Activated T-cell treated with anti-CD3 and anti-CD28 coated beads, Interleukin-2, amount 50 U/mL, for 1 hour (primary cell): ENCODE data around the gene E2F3.
A peak's percentile ranks its signal among the peaks of the same experiment; 100 is the strongest.

Experiments used
- DNase-seq: peaks from one replicate; pipeline ENCODE4 v3.0.0-alpha.2; 2020

E2F3 gene

DNA sequence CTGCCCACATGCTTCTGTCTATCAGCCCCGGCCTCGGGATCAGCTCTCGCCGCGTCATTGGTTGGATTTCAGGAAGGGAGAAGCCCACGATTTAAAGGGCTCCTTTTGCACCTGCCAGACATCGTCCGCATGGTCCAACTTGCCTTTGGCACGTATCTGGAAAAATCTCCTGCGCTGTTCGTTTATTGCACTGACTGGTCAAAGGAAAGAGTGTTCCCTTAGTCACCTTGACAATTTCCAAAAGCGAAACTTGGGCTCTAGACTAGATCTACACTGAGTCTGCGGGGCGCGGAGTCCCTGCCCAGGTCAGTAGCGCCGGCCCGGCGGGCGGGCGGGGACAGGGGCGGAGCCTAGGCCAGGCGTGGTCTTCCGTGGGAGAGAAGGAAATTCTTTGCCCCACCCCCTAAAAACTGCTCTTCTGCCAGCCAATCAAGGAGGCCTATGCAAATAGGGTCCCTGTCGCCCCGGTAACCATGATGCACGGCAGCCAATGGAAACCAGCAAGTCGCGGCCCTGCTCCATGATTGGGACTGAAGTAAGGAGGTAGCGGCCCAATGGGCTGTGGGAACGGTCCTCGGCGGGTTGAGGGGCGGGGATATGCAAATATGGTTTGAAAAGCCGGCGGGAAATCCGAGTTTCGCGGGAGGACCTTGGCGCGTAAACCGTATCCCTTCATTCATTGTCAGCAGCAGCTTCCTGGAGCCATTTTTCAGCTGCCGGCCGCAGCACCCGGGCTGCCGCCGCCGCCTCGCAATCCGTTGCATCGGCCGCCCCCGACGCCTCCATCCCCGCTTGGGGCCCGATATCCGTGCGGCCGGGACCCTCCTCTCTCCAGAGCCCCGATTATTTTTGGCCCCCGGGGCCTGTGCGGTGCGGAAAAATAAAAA, at the start of gene E2F3:
E2F3 (plus strand) TSS at position 675 of the 887 bp plus-strand sequence. CDS start 354 bp downstream, outside the sequence.
- DNase-seq = peak; percentile 96

DNA sequence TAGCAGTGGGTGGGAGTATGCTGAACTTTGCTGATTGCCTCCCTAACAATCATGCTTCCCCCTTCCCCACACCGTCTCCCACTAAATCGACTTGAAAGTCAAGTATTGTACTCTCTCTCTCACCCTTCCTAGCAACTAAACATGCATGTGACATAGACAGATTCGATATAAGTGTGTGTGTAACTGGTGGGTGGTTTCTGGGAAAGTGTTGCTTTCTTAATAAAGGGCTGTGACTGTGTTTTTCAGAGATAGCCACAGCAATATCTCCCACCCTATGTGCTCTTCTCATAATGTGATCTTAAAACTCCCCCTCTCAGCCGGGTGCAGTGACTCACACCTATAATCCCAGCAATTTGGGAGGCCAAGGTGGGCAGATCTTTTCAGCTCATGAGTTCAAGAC, 49.3 kb upstream of the E2F3 start:
- DNase-seq = no peak

DNA sequence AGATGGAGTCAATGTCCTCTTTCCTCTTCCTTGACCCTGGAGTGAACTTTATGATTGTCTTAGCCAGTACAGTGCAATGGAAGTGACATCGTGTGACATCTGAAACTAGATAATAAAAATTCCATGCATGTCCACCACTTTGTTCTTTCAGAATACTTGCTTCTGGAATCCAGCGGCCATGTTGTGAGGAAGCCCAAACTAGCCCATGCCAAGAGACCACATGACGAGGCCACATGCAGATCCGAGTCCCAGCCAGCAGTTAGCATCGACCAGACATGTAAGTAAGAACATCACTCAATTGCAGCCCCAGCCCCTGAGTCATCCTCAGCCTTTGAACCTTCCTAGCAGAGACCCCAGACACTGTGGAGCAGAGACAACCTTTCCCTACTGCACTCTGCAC, 48.5 kb upstream of the E2F3 start:
- DNase-seq = no peak

DNA sequence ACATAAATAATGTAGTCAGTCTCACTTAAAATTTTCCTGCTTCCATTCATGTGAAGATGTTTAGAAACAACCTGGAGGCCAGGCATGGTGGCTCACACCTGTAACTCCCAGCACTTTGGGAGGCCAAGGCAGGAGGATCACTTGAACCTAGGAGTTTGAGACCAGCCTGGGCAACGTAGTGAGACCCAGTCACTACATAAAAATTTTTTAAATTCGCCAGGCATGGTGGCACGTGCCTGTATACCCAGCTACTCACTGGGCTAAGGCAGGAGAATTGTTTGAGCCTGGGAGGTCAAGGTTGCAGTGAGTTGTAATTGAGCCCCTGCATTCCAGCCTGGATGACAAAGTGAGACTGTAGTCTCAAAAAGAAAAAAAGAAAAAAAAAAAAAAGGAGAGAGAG, 47.3 kb upstream of the E2F3 start:
- no peak for DNase-seq

DNA sequence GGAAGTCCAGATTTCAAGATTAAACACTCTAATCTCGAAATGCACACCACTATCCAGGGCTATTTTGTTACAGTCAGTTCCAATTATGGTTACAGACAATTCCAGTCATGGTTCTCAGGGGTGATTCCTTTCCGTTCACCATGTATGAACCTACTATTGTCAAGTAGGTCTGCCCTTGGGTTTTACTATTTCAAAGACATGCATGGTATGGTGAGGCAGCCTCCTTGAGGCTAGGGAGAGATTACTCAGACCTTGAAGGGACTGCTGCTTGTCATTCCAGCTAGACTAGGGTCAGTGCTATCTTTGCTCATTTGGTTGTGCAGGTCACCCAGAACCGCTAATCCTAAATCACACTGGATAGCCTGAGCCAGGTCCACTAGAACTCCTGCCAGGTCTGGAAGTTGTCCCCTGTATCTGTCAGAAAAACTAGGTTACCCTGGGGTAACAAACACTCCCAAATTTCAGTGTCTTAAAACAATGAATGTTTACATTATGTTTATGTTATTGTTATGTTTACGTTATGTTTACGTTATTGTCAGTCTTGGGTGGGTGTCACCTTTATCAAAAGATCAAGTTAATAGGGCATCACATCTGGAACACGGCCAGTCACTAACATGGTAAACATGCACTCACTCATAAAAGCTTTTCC, 41.1 kb upstream of the E2F3 start:
- DNase-seq = no peak

DNA sequence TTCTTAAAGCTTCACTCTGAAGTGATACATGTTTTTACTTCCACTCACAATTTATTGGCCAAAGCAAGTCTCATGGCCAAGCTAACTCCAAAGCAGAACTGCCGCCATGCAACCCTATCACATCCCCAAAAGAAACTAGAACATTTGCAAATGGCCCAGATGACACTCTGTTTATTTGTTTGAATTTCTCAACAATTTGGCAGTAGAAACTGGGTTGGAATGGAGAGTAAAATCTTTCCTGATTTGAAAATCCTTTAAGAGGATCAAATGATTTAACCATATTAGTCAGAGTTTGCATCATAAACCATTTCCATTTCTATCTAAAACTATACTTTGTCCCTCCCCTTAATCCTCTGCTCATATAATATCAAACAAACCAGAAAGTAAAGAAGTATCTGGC, 39.1 kb upstream of the E2F3 start:
- no peak for DNase-seq

DNA sequence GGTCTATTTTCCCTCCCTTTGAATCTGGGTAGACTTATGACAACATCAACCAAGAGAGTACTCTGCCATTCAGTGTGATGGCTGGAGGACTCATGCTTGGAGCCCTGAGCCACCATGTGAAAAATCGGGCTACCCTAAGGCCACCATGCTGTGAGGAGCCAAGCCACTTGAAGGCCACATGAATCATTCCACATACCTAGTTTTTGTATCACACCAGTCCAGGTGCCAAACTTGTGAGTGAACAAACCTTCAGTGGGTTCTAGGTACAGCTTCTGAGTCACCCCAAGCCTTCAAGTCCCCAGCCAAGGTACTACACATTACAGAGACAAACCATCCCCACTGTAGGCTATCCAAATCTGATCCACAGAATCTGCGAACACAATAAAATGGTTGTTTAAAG, 37.4 kb upstream of the E2F3 start:
- DNase-seq = no peak

DNA sequence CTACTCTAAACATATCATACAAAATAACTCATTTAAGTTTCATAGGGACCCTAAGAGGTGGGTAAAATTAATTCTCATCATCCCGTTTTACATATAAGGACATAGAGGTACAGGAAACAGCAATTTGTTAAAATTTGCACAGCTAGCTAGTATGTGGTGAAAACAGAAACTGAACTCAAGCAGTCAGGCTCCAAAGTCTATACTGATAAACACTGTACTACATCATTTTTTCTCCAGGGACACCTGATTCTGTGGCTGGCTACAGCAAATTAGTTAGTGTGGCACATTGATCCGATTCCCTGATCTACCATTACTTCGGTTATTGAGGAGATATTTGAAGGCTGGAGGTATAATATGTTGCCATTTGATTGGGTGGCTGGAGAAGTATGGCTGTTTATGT, 36.2 kb upstream of the E2F3 start:
- no peak for DNase-seq

DNA sequence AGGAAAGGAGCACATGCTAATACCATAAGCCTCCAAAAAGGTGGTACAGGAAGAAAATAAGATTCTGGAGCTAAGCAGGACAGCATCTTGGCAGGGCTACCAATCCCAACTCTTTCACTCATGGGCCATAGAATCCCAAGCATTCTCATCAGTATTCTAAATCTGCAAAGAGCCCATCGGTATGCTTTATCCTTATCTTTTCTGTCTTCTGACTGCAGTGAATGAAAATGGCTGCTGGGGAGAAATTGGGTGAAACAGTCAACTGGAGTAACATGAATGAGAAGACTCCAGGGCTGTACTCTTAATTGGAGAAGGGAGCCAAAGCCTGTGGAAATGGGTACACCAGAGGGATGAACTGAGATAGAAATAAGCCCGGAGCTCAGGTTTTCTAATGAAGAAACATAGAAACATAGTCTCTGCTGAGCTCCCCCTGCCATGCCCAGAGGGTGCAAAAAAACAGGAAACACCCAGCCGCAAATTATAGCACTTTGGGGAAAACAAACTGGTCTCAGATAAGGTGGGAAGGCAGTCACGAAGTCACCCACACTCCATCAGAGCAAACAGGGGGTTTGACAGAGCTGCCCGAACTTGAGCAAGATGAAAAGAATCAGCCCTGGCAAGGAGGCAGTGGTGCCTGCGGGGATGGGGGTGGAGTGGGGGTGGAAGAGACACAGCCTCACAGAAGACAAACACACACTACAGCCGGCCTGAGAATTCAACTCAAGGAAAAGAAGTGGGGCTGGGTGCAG, 35.4 kb upstream of the E2F3 start:
- peak; percentile 44 for DNase-seq

DNA sequence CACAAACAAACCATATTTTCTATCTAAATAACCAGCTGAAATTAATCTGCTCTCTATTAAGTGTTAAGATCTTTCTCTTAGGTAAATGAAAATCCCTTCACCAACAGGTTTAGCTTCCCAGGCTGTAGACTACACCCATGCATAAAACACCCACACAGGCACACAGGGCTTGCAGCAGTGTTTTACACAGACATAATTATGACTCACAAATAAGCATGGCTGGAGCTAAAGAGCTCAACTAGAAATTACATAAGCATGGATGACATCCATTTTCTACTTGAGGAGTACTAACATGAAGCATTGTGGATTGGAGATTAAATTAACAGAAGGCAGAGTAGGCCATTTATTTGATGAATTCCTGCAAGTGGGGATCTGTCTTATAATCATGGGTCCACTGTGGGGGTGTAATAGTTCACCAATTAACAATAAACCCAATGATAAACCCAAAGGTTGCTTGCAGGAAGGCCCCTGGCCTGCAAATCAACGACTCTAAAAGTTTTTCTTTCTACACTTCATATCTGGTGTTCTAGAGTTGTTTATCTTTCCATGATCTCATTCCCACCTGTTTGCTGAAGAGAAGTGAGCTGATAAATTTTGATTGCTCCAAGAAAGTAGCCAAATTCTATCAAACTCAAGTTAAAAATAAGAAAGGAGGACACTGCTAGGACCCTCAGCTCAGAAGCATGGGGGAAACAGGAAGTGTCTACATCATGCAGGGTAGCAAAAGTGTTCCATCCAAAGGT, 33.8 kb upstream of the E2F3 start:
- no peak for DNase-seq

DNA sequence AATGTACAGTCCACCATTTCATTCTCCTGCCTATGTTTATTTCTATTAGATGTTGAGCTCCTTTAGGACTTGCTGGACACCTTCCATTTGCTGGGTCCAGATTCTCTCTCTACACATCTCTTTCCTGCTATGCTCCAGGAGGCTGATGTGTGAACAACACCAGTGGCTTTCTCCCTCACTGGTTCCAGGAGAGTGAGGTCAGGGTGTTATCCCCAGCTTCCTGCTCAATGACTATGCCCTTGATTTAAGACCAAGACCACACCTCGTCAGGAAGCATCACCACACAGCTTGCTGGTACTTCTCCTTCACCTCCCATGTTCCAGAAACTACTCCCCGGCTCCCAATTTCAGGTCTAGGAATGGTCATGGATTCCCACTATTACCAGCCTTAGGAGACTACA, 31.3 kb upstream of the E2F3 start:
- DNase-seq = no peak

DNA sequence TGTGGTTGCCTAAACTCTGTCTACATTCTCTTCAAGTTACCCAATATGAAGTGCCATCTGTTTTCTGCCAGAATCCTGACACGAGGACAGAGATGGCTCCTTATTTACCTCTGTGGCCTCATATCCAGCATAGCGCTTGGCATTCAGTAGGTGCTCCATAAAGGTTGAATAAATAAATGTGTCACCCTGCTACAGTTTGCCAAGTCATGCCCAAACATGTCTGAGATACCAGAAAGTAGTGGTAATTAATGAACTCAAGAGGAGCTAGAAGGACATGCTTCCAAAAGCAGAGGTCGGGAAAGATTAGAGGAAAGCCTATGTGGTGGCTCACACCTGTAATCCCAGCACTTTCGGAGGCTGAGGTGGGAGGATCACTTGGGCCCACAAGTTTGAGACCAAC, 30.9 kb upstream of the E2F3 start:
- no peak for DNase-seq

DNA sequence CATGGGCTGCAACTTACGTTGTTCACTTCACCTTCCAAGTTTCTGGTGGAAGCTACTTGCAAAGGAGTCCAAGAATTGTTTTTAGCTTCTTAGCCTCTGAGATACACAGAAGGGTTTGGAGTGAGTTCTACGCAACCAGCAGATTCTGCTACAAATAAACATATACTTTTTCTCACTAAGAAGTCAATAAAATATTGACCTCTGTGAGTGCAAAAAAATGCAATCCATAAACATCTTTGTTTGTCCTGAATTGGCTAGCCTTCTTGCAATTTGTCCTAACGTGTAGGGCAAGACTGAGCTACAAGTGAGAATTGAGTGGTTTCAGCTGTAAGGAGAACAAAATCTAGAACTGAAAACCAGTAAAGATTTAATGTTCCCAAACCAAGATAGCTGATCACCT, 26.2 kb upstream of the E2F3 start:
- DNase-seq = no peak

DNA sequence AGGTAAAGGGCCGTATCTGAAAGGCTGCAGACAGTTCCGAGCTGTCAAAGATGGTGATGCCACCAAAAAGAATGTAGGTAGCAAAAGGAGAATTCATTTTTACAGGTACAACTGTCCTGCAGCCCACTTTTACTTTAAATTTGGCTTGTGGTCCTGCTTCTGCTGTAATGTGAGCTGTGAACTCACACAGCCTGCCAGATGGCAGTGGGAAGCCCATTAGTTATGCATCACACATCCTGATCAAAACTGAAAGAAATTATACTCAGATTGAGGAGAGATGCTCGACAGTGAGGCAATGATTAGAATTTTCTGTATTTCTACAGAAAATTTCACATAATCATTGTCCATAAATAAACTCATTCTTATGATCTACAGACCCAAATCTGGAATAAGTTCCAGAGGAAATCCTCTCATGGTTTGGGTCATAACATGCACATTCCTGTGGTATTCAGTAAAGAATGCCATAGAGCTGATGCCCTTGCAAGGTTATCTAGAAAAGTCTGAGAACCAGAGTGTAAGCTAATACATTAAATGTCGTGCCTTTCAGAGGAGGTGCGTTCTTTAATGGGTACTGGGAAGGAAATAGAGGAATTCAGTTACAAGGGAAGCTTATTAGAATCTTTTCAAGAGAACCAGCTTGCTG, 23.9 kb upstream of the E2F3 start:
- no peak for DNase-seq

DNA sequence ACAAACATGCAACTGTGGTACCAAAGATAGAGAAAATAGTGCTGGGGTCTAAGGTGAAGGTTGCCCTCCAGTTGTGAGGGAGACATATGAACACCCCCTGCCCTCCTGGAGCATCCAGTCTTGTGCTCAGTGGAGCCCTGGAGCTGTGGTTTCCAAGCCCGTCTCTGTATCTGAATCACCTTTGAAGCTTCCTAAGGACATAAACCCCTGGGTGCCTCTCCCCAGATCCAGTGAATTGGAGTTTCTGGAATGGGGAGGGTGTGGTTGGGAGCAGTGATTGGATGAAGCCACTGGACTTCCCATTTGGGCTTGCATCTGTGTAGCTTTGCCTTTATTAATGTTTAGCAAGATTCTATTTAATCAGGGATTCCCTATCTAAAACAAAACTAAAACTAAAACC, 22.4 kb upstream of the E2F3 start:
- DNase-seq = no peak

DNA sequence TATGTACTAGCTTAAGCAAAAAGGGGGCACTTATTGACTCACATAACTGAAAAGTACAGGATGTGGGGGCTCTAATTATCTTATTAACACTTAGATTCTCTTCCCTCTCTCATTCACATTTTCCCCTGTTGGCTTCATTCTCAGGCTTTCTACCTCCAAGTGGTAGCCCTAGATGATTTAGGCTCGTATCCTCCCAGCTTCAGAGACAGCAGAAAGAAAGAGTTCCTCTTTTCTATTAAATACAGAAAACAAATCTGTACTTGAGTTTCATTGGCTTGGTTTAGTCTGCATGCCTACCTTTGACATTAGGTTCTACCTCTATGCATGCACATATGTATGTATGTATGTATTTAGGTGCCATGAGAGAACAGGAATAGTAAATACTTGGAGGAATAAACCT, 15.5 kb upstream of the E2F3 start:
- DNase-seq = no peak

DNA sequence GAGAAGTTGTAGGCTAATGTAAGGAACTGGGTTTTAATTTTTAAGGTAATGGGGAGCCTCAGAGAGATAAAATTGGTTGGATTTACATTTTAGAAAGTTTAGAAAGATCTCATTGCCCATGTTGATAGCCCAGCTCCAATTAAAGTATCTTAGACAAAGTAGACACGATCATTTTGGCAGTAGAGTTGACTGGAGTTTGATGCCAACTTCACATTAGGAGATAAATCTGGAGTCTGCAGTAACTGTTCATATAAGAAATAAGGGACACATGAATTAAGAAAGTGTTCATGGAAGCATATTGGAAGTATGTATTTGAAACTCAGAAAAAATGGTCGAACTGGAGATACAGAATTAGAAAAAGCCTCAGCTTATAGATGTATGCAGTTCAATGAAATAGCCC, 12.6 kb upstream of the E2F3 start:
- no peak for DNase-seq

DNA sequence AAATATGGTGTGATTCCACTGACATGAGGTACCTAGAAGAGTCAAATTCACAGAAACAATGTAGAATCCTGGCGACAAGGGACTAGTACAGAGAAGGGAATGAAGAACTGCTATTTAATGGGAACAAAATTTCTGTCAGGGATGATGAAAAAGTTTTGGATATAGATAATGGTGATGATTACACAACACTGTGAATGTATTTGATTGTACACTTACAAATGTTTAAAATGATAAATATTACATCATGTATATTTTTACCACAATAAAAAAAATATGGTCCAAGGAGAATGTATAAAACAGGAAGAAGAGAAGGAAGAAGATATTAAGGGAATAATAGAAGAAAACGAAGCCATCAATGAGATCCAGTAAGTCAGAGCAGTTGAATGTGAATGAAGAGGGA, 8.4 kb upstream of the E2F3 start:
- DNase-seq = no peak

DNA sequence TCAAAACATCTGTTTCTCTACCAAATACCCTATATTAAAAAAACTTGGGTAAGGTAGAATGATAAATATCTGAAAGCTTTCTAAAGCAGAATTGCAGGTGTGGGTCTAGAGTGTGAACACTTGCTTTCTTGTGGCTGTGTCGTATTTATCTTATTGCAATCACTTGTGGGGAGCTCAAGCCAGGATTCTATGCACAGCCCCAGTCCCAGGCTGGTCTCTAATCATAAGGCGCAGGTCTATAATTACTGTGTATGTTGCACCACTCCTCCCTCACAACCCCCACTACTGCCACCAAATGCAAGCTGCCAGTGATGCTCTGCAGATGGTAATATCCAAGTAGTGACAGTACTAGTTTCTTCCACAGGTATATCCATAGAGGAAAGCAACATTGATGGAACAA, 2.2 kb upstream of the E2F3 start:
- no peak for DNase-seq

DNA sequence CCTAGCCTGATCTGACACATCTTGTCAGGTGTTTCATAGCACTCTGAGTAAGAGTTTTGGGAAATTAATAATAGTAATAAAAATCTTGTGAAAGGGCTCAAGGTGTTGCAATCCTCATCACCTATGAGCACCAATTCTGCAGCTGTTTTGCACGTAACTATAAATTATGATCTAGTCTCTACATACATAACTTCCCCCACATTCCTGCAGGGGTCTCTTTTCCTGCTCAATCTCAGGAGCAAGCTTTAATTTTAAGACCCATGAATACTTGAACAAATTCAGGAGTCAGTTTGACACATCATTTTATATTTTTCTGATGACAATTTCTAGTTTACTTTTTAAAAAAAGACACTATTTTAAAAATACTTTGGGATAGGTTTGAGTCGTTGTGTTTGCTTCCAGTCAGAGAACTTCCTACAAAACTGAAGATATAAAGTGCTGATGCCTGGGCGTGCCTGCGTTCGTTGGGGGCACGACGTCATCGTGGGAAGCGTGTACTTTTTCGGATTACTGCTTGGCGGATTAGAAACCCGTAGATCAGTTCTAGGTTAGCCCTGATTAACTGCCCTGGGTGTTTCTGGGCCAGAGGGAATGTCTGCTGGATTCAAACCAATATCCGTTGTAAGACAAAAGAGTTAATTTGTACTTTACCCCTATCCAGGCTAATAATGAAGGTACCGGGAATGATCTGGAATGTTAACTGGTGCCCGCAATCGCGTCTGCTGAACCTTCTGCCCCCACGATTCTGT, 1.0 kb upstream of the E2F3 start:
- peak; percentile 46 for DNase-seq

DNA sequence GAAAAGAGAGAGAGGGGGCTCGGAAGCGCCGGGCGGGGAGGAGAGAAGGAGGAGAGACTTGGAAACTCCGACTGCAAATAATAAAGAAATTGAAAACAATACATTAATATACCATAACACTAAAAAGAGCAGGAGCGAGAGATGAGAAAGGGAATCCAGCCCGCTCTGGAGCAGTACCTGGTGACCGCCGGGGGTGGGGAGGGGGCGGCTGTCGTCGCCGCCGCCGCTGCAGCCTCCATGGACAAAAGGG, 338 bp downstream of the E2F3 start:
- DNase-seq = no peak
